Epithelial cell of proximal tubule (primary cell): Measurements from ENCODE around the gene CYP27A1. TPM values are rescaled to one million over a fixed set of nuclear protein-coding genes. Genes with fewer than 3 reads are reported as not detected.

ENCODE experiments used
- DNase-seq: peaks from one replicate; pipeline ENCODE4 v3.0.0-alpha.2; 2011; ENCODE audit warnings: low read depth
- H3K4me3 ChIP-seq: 2 replicates; pipeline ENCODE4 v1.5.1; 2011; ENCODE audit warnings: low read depth, mild to moderate bottlenecking, low read length
- CTCF ChIP-seq: conservative IDR thresholded peaks from 2 replicates; pipeline ENCODE4 v1.5.1; 2012; ENCODE audit warnings: low read depth, mild to moderate bottlenecking, low read length
- total RNA-seq: library from RNA; depleted of rRNA; stranded (reverse); fragments of >200 nt; gene quantifications from 2 replicates; pipeline ENCODE4 v1.2.3, GENCODE V29; 2015

The CYP27A1 gene
- total RNA-seq, 1 donor from 2014 or later, result 49.0 TPM

GRCh38 chr2:218851286-218851685 lies 69.3 kb downstream of the CYP27A1 start:
- no peak overlapping the region for H3K4me3 ChIP-seq
- TF ChIP-seq CTCF, result no peak
- no peak for DNase-seq

GRCh38 chr2:218852911-218853667 lies 71.1 kb downstream of the CYP27A1 start:
- peak; percentile 91 for TF ChIP-seq CTCF
- DNase-seq, result no peak

GRCh38 chr2:218853766-218854165 lies 71.8 kb downstream of the CYP27A1 start:
- TF ChIP-seq CTCF, result no peak
- no peak overlapping the region for H3K4me3 ChIP-seq
- no peak for DNase-seq

More at GRCh38 chr2:218852911-218853667, 71.1 kb downstream of the CYP27A1 start:
- H3K4me3 ChIP-seq, result no peak overlapping the region

GRCh38 chr2:218854860-218855259 lies 72.9 kb downstream of the CYP27A1 start:
- no peak for TF ChIP-seq CTCF
- DNase-seq, result no peak
- H3K4me3 ChIP-seq, result no peak overlapping the region

GRCh38 chr2:218855305-218856166 lies 73.6 kb downstream of the CYP27A1 start:
- DNase-seq, result no peak
- TF ChIP-seq CTCF, result no peak
- no peak overlapping the region for H3K4me3 ChIP-seq

GRCh38 chr2:218856167-218856895 lies 74.4 kb downstream of the CYP27A1 start:
- no peak overlapping the region for H3K4me3 ChIP-seq
- TF ChIP-seq CTCF, result no peak
- no peak for DNase-seq
